NCI-H146 treated with DMSO at 0.1 percent for 48 hours (cell line): ENCODE measurements around the gene UBE2O.

Experiments
- DNase-seq: peaks from one replicate; lab custom pipeline; 2025; ENCODE audit not compliant: unreplicated experiment; lab: John Stamatoyannopoulos, UW

The UBE2O gene

DNA sequence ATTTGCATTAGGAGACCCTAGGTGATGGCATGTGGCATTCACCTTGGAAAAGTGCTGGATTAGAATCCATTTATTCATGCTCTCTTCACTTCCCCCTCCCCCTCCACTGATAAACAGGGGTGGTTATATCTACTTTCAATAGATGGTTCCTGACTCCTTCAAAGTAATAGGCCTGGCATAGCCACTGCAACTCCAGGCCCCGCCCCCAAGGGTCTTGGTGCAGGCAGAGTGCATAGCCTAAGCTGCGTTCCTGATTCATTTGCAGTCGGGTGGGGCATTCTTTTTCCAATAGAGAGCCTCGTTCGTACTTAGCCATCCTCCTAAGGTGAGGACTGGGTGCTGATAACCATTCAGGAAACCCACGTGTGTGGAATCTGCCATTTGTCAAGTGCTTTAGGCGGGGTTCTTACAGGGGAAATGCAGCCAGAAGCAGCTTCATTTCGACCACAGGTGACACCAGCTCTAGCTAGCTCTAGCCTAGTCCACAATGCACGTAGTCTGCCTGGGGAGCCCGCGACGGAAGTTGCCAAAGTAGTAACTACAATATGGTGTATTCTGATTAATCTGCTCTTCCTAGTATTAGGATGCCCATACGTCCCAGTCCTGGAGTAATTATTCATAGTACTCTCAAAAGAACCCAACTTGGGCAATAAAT lies 11.1 kb downstream of the UBE2O start:
- DNase-seq, result no peak

DNA sequence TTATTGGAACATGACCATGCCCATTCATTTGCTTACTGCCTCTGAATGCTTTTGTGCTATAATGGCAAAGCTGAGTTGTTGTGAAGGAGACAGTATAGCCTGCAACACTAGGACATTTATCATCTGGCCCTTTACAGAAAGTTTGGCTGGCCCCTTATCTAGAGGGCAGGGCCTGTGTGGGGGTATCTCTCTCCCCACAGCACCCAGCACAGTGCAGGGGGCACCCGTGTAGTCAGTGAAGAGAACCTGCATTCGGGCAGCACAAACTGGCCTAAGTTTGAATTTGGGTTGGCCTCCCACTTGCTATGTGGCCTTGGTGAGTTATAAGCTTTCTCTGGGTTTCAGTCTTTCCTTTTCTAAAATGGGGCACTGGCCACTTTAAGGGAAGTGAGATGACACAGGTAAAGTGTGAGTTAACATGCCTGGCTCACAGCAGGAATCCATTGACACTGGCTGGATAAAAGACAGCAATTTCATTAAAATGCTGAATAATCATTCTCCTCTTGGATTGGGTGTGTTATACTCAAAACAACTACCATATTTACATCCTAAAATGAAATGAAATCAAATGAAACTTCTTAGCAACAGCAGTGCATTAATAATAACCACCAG lies 12.1 kb downstream of the UBE2O start:
- no peak for DNase-seq

DNA sequence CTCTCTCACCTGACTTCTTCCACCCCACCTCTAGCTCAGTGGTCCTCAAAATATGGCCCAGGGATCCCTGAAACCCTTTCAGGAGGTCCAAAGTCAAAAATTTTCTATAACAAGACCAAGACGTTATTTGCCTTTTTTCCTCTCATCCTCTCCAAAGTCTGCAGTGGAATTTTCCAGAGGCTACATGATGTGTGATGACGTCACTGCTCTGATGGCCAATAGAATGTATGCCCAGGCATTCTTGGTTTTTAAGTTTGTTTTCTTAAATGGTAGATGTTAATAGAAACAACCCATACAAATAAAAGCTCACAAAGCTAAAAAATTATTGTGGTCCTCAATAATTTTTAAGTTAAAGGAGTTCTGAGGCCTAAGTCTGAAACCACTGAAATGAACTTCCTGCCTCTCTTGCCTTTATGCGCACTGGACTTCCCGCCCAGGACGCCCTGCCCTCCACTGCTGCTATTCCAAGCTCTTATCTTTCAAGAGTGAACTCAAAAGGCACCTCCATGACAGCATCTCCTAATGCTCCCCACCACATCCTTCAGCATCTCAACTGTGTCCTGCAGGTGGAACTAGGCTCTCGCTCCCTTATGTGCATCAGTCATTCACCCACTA lies 13.5 kb downstream of the UBE2O start:
- DNase-seq, result no peak

DNA sequence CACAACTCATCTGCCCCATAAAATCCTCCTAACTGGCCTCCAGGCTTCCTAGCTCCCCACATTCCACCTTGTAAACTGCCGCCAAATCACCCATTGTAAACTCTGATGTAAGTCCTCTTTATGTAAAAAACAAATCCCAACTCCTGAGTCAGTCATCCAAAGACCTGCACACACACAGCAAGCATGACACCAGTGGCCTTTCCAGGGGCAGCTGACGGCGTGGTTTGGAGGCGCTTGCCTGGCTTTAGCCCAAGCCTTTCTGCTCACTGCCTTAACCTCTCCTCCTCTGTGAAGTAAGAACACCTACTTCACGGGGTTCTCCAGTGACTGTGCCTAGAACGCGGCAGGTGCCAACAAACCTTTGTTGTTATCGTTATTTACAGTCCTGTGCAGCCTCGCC lies 14.0 kb downstream of the UBE2O start:
- DNase-seq, result no peak

DNA sequence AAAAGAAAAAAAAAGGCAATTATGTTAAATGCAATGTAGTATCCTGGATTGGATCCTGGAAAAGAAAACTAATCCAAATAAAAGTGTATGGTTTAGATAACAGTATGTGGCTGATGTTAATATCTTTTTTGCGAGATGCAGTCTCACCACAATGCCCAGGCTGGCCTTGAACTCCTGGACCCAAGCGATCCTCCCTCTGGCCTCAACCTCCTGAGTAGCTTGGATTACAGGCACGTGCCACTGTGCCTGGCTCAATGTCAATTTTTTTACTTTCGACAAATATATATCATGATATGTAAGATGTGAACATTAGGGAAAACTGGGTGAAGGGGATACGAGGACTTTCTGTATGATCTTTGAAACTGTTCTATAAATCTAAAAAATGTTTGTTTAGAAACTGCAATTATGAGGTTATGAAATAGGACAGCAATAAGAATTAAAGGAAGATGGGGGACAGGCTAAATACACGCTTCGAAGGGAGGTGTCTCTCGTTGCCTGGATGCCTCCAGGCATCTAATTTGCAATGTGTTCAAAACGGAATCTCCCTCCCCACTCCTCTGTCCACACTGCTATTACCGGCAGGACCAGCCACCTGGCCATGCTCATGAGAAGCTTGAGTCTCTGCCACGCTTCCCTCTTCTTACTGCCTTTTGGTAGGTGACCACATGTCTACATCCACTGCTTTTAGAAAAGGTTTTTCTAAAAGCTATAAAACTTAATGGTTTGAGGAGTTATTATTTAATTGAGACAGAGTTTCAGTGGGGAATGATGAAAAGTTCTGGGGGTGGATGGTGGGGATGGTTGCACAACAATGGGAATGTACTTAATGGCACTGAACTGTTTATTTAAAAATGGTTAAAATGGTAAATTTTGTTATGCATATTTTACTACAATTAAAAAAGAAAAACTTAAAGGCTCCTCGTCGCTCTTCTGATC lies 15.2 kb downstream of the UBE2O start:
- peak; percentile 36 for DNase-seq

DNA sequence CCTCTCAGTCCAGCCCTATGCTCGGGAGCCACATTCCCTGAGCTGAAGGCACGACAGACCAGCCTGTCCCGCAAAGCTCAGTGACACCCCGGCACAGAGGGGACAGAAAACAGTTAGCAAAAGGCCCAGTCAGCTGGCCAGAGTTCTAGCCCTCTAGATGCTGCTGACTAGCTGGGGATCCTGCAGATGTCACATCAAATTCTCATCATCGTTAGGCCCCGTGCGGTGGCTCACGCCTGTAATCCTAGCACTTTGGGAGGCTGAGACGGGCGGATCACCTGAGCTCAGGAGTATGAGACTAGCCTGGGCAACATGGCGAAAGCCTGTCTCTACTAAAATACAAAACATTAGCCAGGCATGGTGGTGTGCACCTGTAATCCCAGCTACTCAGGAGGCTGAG lies 17.2 kb downstream of the UBE2O start:
- no peak for DNase-seq

DNA sequence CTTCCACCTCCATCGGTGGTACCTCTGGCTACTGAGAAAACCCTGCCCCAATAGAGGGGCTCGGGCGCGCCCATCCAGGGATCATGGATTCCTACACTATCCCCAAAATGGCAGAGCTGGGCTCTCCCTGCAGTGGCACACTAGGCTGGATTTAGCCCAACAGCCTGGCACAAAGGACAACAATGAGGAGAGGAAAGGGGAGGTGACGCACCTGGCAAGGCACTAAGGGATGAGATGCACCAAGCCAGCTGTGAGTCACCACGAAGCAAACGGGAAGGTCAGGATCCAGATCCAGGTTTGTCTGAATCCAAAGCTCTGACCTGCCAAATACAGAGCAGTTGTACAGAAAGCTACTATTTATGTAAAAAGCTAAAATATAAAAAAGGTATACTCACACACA lies 18.1 kb downstream of the UBE2O start:
- no peak for DNase-seq

DNA sequence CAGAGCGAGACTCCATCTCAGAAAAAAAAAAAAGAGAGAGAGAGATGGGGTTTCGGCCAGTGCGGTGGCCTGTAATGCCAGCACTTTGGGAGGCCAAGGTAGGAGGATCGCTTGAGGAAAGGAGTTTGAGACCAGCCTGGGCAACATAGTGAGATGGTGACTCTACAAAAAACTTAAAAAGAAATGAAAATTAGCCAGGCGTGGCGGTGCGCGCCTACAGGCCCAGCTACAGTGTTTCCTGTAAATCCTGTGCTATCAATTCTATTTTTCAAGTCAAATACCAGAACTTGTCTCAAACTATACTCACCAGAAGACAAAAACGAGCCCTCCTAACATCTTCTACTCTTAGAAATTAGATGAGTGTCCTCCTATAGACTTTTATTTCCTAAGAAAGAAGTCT lies 19.3 kb downstream of the UBE2O start:
- DNase-seq, result no peak

DNA sequence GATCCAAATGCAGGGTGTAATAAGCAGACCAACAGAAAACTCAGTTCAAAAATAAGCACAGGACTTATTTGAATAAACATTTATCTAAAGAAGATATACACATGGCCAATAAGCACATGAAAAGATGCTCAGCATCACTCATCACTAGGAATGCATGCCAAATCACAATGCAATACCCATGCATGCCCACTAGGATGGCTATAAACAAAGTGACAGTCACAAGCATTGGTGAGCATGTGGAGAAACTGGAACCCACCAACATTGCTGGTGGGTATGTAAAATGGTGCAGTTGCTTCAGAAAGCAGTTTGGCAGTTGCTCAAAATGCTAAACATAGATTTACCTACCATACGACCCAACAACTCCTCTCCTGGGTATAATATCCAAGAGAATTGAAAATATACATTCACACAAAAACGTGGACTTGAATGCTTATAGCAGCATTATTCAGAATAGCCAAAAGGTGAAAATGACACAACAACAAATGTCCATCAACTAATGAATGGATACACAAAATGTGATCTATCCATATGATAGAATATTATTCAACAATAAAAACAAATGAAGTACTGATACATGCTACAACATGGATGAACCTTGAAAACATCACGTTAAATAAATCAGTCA lies 20.1 kb downstream of the UBE2O start:
- no peak for DNase-seq

DNA sequence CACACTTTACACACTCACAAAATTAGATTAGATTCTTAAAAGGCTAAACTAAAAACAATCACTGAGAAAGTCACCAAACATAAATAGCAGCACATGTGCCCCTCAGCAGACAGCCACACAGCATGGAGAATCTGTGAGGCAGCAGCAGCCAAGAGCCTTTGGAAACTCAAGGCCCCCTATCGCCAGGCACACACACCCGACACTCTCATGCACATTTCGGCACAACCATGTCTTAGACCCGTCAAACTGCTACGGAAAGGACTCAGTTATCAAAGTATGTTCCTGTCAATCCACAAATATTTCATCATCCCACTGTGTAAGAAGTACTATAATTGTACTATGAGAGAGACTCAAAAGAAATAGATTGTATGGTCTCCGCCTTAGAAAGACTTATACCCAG lies 20.9 kb downstream of the UBE2O start:
- no peak for DNase-seq

DNA sequence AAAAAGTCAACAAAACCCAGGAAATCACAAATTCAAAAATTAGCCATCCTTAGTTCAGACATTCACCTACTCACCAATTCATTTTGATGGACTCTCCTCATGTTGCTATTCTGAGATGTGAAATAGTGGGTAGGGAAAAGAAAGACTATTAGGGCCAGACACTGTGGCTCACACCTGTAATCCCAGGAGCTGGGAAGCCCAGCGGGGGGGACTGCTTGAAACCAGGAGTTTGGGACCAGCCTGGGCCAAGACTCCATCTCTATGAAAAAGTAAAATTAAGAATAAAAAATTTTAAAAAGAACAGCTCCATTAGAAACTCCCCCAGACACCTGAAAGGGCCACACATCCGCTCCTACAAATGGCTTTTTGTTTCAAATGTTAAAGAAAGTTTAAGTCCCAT lies 21.4 kb downstream of the UBE2O start:
- no peak for DNase-seq

DNA sequence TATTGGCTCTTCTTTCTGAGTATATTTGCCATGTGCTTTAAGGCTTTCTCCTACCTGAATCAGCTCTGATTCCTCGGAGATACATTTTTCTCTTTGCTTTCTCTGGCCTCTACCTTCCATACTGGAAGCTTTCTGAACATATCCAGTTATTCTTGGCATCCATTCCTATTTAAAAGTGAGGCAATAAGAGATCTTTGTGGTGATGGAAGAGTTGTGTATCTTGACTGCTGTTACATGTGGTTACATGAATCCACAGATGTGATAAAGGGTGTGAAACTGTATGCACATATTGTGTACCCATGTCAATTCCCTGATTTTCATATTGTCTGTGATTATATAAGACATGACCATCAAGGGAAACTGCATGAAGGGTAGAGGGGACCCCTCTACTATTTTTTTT lies 24.4 kb downstream of the UBE2O start:
- no peak for DNase-seq

DNA sequence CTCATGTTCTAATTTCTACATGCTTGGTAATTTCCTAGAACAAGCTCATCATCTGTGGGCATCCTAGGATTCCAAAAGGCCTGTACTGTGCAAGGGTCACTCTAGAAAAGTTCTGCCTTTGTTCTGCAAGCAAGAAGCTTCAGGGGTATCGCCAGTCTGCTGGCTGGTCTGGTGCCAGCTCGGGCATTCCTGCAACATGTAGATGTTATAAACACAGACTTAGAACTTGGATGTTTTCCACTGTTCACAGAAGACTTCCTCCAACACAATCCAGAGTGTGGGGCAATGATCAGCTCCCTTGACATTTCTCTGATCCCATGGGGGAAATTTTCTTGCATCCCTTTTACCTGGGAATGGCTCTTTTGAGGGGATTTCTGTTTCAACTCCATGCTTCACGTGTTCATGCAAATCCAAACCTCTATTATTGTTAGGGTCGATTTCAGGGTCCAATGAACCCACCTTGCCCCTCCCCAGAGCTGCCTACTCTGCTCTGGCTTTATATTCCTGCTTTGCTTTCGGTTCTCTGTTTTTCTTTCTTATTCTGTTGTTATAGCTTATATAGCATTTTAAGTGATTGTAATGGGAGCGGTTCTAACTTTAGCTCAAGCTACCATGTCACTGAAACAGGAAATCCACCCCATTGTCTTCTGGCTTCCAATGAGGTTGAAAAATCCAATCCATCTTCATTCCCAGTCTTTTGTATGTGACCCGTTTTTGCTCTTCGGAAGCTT lies 25.3 kb downstream of the UBE2O start:
- DNase-seq, result no peak

DNA sequence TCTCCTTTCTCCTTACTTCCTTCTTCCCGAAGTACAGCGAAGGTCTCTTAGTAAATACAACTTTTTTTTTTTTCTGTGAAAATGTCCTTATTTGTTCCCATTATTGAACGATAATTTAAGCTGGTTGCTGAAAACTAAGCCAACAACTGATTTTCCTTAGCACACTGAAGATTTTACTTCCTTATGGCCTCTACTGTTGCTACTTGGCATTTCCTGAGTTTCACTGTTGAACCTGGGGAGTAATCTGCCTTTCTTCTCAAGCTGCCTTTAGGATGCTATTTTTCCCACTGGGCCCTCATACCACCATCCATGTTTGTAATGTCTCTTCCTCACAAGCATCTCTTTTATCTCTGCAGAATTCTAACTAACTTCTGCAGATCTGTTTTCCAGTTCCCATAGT lies 26.1 kb downstream of the UBE2O start:
- DNase-seq, result no peak

DNA sequence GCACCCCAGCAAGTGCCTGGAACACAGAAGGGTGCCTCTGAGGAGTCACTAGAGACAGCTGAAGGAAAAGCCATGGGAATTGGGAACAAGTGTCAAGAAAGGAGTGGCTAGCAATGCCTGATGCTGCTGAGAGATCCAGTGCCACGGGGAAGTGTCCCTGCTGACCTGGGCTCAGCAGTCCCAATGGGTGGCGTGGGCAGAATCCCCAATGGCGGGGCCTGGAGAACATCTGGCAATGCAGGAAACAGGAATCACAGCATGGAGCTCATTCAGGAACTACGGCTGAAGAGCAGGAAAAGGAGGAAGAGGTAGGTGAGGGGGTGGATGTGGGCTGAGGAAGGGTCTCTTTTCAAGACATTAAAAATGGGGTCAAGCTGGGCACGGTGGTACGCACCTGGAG lies 30.1 kb downstream of the UBE2O start:
- no peak for DNase-seq

DNA sequence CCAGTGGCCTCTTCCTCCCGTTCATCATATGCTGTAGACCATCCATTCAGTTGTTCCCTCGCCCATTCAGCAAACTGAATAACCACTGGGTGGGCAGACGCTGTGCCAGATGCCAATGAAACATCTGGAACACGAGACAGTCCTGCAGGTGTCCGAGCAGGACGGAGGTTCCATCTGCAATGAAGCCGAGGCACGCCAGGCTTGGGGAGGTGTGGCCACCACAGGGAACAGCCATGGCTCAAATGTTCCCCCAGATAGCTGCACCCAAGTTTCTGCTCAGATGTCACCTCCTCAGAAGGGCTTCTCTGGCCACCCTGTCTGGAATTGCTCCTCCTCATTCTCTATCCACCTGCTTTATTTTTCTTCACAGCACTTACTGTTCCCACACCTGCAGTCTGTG lies 30.5 kb downstream of the UBE2O start:
- no peak for DNase-seq

DNA sequence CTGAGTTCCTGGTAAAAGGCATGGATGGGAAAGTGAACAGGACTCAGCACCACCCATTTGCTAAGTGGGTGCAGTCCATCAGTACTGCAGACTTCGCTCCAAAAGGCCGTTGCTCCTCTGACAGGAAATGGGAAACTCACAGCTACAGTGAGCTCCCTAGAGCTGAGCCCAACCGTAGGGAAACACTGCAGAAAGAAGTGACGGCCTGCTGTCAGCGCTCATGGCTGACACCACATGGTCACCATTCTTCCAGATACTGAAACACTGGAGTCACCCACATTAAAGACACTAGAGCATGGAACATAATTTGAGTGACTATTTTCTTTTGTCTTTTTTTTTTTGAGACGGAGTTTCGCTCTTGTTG lies 31.9 kb downstream of the UBE2O start:
- DNase-seq, result no peak

DNA sequence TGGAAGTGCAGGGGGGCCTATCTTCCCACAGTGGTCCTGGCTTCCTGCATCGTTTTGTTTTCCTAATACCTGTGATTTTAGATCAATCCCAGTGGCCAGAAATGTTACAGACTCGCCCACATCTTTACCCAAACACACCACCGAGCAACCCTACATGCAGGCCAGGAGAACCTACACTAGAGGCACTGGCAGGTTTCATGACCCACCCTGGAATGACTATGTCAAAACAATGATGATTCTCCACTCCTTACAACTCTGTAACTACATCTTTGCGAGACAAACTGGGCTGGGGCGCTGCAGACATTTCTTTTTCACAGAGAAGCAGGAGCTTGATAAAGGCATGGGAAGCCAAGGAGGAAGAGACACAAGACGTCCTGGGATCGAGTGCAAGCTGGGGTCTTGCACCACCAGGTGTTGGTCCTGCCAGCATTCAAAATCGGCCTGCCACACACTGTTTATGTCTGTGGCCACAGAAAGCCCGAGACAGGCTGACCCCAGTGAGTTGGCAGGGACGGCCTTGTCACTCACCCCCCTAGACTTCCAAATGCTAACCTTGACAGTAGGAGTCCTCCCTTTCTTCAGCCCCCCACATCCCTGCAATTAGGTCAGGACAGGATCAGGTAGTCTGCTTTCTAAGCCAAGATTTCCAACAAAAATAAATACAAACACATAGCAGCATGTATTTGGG lies 32.5 kb downstream of the UBE2O start:
- DNase-seq, result no peak

DNA sequence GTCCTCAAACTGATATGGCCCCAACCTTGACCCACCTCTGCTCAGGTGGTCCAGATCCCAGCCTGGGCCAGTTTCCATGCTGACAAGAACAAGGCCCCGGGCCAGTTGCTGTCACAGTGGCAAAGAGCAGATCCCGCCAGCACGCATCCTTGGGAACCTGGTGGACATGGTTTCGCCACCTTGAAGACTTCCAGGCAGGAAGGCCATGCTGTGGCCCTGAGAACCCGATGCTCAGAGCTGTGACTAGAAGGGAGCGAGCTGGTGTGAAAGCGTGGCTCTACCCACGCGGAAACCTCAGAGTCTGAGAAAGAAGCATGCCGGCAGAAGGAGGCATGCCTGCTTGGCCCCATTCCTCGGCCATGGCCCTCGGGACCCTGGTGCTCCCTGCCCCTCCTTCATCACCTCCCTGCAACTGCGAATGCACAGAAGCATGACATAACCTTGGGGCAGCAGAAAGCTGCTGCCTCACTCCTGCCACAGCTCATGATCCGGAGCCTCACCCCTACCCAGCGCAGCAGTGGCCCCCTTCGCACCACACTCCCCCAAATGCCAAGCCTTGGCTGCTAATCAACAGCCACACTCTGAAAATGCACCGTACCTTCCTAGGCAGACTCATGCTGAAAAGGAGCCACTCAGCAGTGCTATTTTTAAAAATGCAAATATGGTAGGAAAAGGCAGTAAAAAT lies 33.2 kb downstream of the UBE2O start:
- DNase-seq, result no peak
